Stimulated activated CD8-positive, alpha-beta memory T cell treated with anti-CD3 and anti-CD28 coated beads, Interleukin-7, amount 100 ng/mL, for 4 hours (primary cell): Measurements from ENCODE around the gene METTL3.
A peak's percentile ranks its signal among the peaks of the same experiment; 100 is the strongest.

Experiments used
- DNase-seq, 2 donors: peaks; one replicate each; pipeline ENCODE4 v3.0.0-alpha.2; 2020; ENCODE audit warnings: low read depth in 2 of 2

The METTL3 gene

GRCh38 chr14:21476925-21477681, 34.0 kb downstream of the METTL3 start, which contains the start of the genes RAB2B and TOX4:
Gene RAB2B, minus strand, starts transcription at chr14:21476959. Its CDS starts 87 bp downstream, at chr14:21476872.
Gene TOX4, plus strand, starts transcription at chr14:21477195. Its CDS starts 84 bp downstream, at chr14:21477279.
- peak; percentile 91 to 94 for DNase-seq

DNA sequence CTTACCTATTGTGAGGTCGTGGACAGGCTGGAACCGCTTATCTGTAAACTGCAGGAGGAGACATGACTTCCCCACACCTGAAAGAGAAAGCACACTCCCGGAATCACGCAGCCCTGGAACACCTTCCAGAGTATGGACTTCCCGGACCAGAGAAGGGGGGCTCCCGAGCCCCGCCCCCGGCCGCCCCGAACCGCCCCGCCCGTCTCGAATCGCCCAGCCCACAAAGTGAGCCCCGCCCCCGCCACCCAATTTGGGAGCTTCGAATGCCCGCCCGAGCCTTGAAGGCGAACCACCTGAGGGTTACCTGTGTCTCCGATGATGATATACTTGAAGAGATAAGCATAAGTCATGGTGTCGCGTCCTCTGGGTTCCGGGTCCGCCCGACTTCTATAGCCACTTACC, 34.6 kb downstream of the METTL3 start:
- peak; percentile 70 to 79 for DNase-seq

GRCh38 chr14:21475767-21476522, 35.2 kb downstream of the METTL3 start:
- DNase-seq: no peak

DNA sequence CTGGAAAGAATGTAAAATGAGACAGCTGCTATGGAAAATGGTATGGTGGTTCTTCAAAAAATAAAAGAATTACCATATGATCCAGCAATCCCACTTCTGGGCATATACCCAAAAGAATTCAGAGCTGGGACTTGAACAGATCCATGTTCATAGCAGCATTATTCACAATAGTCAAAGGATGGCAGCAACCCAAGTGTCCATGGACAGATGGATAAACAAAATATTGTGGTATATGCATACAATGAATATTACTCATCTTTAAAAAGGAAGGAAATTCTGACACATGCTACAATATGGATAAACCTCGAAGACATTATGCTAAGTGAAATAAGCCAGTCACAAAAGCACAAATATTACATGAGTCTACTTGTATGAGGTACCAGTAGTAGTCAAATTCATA, 43.5 kb downstream of the METTL3 start:
- DNase-seq: no peak

DNA sequence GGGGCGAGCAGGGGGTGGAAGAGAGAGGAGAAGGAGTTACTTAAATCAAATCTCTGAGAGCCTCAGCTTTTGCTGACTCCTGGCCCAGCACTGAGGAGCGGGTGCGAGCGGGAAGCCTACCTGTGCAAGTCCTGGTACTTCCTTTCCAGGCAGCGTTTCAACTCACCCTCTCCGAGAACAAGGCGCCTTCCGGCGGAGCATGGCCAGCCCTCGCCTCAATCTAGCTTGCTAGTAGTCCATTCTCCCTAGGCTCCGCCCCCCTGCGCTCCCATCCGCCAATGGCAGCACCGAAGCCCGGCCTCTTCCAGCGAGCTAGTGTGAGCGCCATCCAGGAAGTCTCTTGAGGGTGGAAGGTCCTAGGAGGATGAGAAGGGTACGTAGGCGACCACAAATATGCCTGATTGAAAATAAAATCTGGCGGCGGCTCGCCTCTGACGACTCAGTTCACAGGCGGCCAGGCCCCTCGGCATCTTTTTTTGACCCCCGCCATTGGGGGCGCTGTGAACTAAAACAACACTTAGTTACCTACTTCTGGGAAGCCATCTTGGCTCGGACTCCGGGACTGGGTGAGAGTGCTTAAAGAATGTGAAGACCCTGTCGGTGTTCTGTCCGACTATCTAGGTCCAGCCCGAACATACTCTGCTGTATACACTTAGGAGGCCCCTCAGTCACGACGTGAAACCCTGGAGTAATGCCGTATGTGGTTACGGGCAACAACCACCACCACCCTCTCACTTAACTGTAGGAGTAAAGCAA, 55.0 kb downstream of the METTL3 start, which contains the start of gene CHD8:
Gene CHD8 (minus strand): TSS at position 212 of the 756 bp plus-strand sequence. CDS start 24,480 bp downstream, outside the sequence.
- peak; percentile 99 for DNase-seq

GRCh38 chr14:21455592-21455911, 55.6 kb downstream of the METTL3 start:
- DNase-seq: no peak

DNA sequence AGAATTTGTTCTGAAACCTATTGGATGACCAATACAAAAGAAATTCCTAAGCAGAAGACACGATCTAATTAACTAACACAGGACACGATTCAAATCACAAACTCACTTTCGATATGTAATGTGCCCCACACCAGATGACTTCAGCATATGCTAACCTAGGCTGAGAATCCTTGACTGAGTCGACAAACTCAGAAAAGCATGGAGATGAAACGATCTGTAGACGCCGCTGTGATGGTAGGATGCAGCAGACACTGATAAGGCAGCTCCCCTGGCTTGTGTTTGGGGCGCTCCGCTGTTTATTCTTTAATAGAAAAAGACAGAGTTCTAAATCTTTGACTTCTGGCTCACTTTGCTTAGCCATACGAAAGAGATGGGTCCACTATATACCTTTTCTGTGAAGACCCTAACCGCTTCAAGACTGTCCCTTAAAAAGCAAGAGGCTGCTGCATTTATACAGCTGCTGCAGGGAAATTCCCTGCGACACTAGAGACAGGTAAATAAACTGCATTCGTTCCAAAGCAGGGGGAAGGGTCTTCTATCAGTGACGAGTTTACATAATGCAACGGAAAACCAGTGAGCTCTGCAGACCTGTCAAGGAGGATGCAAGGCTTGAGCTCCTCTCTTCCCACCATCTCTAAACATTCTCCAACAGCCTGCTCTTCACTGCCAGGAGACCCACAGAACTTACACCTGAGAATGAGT, 56.1 kb downstream of the METTL3 start:
- no peak for DNase-seq

GRCh38 chr14:21449899-21450216, 61.3 kb downstream of the METTL3 start:
- no peak for DNase-seq
